Keratinocyte (primary cell): Measurements from ENCODE around the gene MICAL2. TPM values are rescaled to one million over a fixed set of nuclear protein-coding genes. Genes with fewer than 3 reads are reported as not detected.

ENCODE experiments used
- DNase-seq: peaks from one replicate; pipeline ENCODE4 v3.0.0-alpha.2; 2011; ENCODE audit warnings: low read depth, missing footprints, low spot score
- FAIRE-seq: peaks from 2 replicates; lab custom pipeline; 2011; peaks lifted over from hg19 to GRCh38; lab: Jason Lieb, UNC
- H2AFZ ChIP-seq: 2 replicates; pipeline ENCODE4 v1.6.0; 2012; ENCODE audit warnings: low read length, control low read depth, inconsistent platforms; ENCODE audit not compliant: control insufficient read depth
- H3K27ac ChIP-seq: 2 replicates; pipeline ENCODE4 v1.5.1; 2011; ENCODE audit warnings: low read length; ENCODE audit not compliant: control insufficient read depth, insufficient read depth
- H3K27me3 ChIP-seq: 3 replicates; pipeline ENCODE4 v1.6.0; 2011; ENCODE audit warnings: low read length; ENCODE audit not compliant: control insufficient read depth, insufficient read depth; ENCODE audit errors: extremely low read depth
- H3K36me3 ChIP-seq, 2 experiments: 2 replicates in 1 of 2; 3 replicates in 1 of 2; pipeline ENCODE4 v1.5.1; 2011; ENCODE audit warnings: low read length in 2 of 2, mild to moderate bottlenecking in 1 of 2; ENCODE audit not compliant: control insufficient read depth in 2 of 2, insufficient read depth in 2 of 2; ENCODE audit errors: extremely low read depth in 1 of 2
- H3K4me1 ChIP-seq: 3 replicates; pipeline ENCODE4 v1.5.1; 2011; ENCODE audit warnings: low read length; ENCODE audit not compliant: control insufficient read depth, insufficient read depth; ENCODE audit errors: extremely low read depth
- H3K4me2 ChIP-seq: 3 replicates; pipeline ENCODE4 v1.6.0; 2011; ENCODE audit warnings: low read depth, low read length; ENCODE audit not compliant: control insufficient read depth, insufficient read depth; ENCODE audit errors: extremely low read depth
- H3K4me3 ChIP-seq, 3 experiments: fragments of 200-600 bp in 1 of 3; sonication (generic) in 1 of 3; 2 replicates in 2 of 3; 3 replicates in 1 of 3; pipeline ENCODE4 v1.5.1; 2011 to 2016; ENCODE audit warnings: low read length in 3 of 3, mild to moderate bottlenecking in 3 of 3, control low read depth in 2 of 3, inconsistent platforms in 1 of 3, low read depth in 1 of 3, mixed read lengths in 1 of 3, mixed run types in 1 of 3, moderate library complexity in 1 of 3; ENCODE audit not compliant: control insufficient read depth in 2 of 3, insufficient read depth in 2 of 3; ENCODE audit errors: extremely low read depth in 1 of 3
- H3K79me2 ChIP-seq: 2 replicates; pipeline ENCODE4 v1.6.0; 2012; ENCODE audit warnings: low read length; ENCODE audit not compliant: control insufficient read depth, insufficient read depth
- H3K9ac ChIP-seq: 3 replicates; pipeline ENCODE4 v1.6.0; 2011; ENCODE audit warnings: low read length; ENCODE audit not compliant: control insufficient read depth, insufficient read depth; ENCODE audit errors: extremely low read depth
- H3K9me1 ChIP-seq: 3 replicates; pipeline ENCODE4 v1.6.0; 2011; ENCODE audit warnings: low read length; ENCODE audit not compliant: control insufficient read depth, insufficient read depth; ENCODE audit errors: extremely low read depth
- H3K9me3 ChIP-seq: 2 replicates; pipeline ENCODE4 v1.5.1; 2012; ENCODE audit warnings: low read depth, low read length; ENCODE audit not compliant: control insufficient read depth
- H4K20me1 ChIP-seq: 3 replicates; pipeline ENCODE4 v1.6.0; 2011; ENCODE audit warnings: low read length; ENCODE audit not compliant: control insufficient read depth, insufficient read depth; ENCODE audit errors: extremely low read depth
- CTCF ChIP-seq, 3 experiments: IDR thresholded peaks in 1 of 3; conservative IDR thresholded peaks in 1 of 3; optimal IDR thresholded peaks in 1 of 3; 2 replicates in 2 of 3; 3 replicates in 1 of 3; pipeline versions ENCODE3 to v1.5.1; 2011; ENCODE audit warnings: low read length in 3 of 3, mild to moderate bottlenecking in 3 of 3, moderate library complexity in 2 of 3, control low read depth in 1 of 3, inconsistent platforms in 1 of 3; ENCODE audit not compliant: insufficient read depth in 2 of 3; ENCODE audit errors: extremely low read depth in 1 of 3
- EZH2 ChIP-seq: IDR thresholded peaks from one replicate; pipeline ENCODE4 v1.6.1; 2012; ENCODE audit warnings: inconsistent platforms, mild to moderate bottlenecking, low read length, moderate library complexity
- dilution Hi-C: fragments of 300-500 bp; cut with MboI; formaldehyde crosslinking; loops from one replicate; pipeline ENCODE4 v1.7.0; 2020; ENCODE audit warnings: low sequenced_read_pairs; ENCODE audit not compliant: extremely low pct_ligation_motif_present
- polyA plus RNA-seq, 5 experiments: library from polyadenylated mRNA; depleted of rRNA in 3 of 5; stranded (reverse) in 3 of 5; stranded (forward) in 1 of 5; unstranded in 1 of 5; fragments of >200 nt; gene quantifications; 1 replicate in 1 of 5; 2 replicates in 3 of 5; 3 replicates in 1 of 5; pipeline versions ENCODE4 v1.2.1 to v1.2.3, GENCODE V29; 2011 to 2012; ENCODE audit warnings: missing spikeins in 2 of 5, low read depth in 1 of 5, low replicate concordance in 1 of 5

The MICAL2 gene
- polyA plus RNA-seq, 1 donor (not counting 4 experiments of a cell fraction or from before 2014, with no cell fraction given): 83.9 TPM

DNA sequence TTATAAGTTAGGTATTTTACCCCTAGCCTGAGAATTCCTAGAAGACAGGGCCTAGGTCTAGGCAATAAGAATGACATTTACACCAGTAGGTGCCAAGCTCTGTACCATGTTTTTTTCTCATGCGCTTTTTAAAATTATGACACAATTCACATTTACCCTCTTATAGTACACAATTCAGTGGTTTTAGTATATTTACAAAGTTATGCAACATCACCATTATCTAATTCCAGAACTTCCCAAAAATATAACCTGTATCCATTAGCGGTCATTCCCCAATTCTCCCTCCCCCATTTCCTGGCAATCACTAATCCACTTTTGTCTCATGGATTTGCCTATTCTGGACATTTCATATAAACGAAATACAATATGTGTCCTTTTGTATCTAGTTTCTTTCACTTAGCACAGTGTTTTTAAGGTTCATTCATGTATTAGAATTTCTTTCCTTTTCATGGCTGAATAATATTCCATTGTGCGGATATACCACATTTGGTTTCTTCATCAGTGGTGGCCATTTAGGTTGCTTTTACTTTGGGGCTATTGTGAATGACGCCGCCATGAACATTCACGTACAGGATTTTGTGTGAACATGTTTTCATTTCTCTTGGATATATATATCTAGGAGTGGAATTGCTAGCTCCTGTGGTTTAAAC lies 92.4 kb downstream of the MICAL2 start:
- Histone ChIP-seq H4K20me1 (no peaks in the 10 kb centered on the region), H3K4me3 (no peak overlapping the region), H3K36me3 (peaks cover 47 to 80% of the 10 kb centered on the region in 2 experiments), H3K4me1 (peaks cover 38% of the 10 kb centered on the region), H3K27ac (no peak overlapping the region), H3K9me3 (no peaks in the 10 kb centered on the region), H3K27me3 (no peaks in the 10 kb centered on the region), H3K9me1 (no peaks in the 10 kb centered on the region), H3K79me2 (peaks cover 80% of the 10 kb centered on the region), H3K9ac (no peak overlapping the region), H3K4me2 (no peak overlapping the region), H2AFZ (no peak overlapping the region)
- dilution Hi-C loops: no loop called here
- FAIRE-seq (no peak), DNase-seq (no peak)
- no peak for TF ChIP-seq CTCF (optimal IDR thresholded peaks at IDR 0.05 in 1 of 3, IDR thresholded peaks at IDR 0.05 in 1 of 3, conservative IDR thresholded peaks at IDR 0.05 in 1 of 3; ENCODE audit: extremely low read depth in 1 of 3, insufficient read depth in 2 of 3, low read length in 3 of 3)
- TF ChIP-seq EZH2: no peak

- Histone ChIP-seq H3K27me3 (no peaks in the 10 kb centered on the region), H4K20me1 (no peaks in the 10 kb centered on the region), H3K4me2 (no peak overlapping the region), H3K4me3 (no peak overlapping the region), H3K79me2 (peaks cover 70% of the 10 kb centered on the region), H3K9me1 (no peaks in the 10 kb centered on the region), H3K9me3 (no peaks in the 10 kb centered on the region), H3K4me1 (peaks cover 26% of the 10 kb centered on the region), H3K36me3 (peaks cover 44 to 83% of the 10 kb centered on the region in 2 experiments), H2AFZ (no peak overlapping the region), H3K9ac (no peak overlapping the region), H3K27ac (no peak overlapping the region)
- FAIRE-seq (no peak), DNase-seq (no peak)
- dilution Hi-C loops: no loop called here
- no peak for TF ChIP-seq CTCF (optimal IDR thresholded peaks at IDR 0.05 in 1 of 3, IDR thresholded peaks at IDR 0.05 in 1 of 3, conservative IDR thresholded peaks at IDR 0.05 in 1 of 3; ENCODE audit: extremely low read depth in 1 of 3, insufficient read depth in 2 of 3, low read length in 3 of 3)
- TF ChIP-seq EZH2: no peak
Measured at GRCh38 chr11:12204506-12204905, 94.1 kb downstream of the MICAL2 start.
